Left ventricle myocardium superior (tissue), 1 donor: ENCODE measurements around the gene ABCB1. TPM values are rescaled to one million over a fixed set of nuclear protein-coding genes. Genes with fewer than 3 reads are reported as not detected.
"Not testable (repeated sequence)": the region's sequence is repeated elsewhere in the genome, so short reads cannot be mapped to it uniquely, and the experiment has no call there.

Experiments used
- ATAC-seq: fragments of 200-7000 bp; cut with Tn5 transposase; one replicate; pipeline ENCODE4 v1.9.1; 2020; ENCODE audit warnings: mild to moderate bottlenecking, moderate library complexity
- DNase-seq: peaks from one replicate; pipeline ENCODE4 v3.0.0-alpha.2; 2020
- intact Hi-C: fragments of 100-400 bp; cut with micrococcal nuclease; formaldehyde crosslinking; loops from one replicate; pipeline ENCODE4 v1.11.0; 2022
- total RNA-seq: library from RNA; stranded (reverse); fragmentation: NEBNext Ultra II Directional; extraction: Animal tissue kit (Norgen Biotek cat#: 25700); gene quantifications from one replicate; pipeline ENCODE4 v1.2.1, GENCODE V29; 2021
- donor health status: DM: no; HTN: yes; CAD: no; lungs with severe emphysema.

Gene ABCB1
- total RNA-seq, 1 donor from 2014 or later: 4.8 TPM

DNA sequence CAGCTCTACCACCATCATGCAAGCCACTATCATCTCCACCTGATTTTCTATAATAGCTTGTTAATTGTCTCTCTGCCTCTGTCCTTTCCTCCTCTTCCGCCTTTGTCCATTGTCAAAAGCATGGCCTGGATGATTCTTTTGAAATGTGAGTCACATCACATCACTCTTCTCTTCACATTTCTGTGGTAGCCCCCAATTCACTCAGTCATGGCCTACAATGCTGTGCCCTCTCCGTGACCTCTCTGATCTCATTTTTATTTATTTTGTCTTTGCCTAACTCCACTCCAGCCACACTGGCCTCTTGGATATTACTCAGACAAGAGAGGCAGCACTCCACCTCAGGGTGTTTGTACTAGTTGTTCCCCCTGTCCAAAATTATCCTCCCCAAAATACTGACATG is 120.3 kb downstream of the ABCB1 start:
- DNase-seq: no peak
- ATAC-seq: no peak
- intact Hi-C loops: no loop called here

DNA sequence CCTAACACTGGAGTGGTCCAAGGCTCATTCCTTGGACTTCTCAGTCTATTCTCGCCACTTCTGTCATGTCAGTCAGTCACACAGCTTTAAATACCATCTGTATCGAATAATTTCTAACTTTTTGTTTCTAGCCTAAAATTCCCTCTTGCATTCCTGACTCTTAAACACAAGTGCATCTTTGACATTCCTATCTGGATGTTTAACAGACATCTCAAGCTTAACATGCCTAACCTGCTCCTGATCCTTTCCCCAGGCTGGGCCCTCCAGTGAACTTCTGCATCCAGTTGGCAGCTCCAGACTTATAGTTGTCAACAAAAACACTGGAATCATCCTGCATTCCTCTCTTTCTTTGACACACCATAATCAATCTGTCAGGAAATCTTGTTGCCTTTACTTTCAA is 120.7 kb downstream of the ABCB1 start:
- intact Hi-C loops: no loop called here
- DNase-seq (no peak), ATAC-seq (no peak)

- DNase-seq (no peak), ATAC-seq (no peak)
- intact Hi-C loops: no loop called here
Measured at GRCh38 chr7:87476179-87476557, 124.5 kb downstream of the ABCB1 start.

GRCh38 chr7:87475359-87476178 is 125.1 kb downstream of the ABCB1 start, which contains the start of gene ABCB4:
Gene ABCB4, minus strand, starts transcription at chr7:87475680. Its CDS starts 215 bp downstream, at chr7:87475465.
- ATAC-seq (peak; percentile 72), DNase-seq (peak; percentile 43)
- intact Hi-C loops: no loop called here

DNA sequence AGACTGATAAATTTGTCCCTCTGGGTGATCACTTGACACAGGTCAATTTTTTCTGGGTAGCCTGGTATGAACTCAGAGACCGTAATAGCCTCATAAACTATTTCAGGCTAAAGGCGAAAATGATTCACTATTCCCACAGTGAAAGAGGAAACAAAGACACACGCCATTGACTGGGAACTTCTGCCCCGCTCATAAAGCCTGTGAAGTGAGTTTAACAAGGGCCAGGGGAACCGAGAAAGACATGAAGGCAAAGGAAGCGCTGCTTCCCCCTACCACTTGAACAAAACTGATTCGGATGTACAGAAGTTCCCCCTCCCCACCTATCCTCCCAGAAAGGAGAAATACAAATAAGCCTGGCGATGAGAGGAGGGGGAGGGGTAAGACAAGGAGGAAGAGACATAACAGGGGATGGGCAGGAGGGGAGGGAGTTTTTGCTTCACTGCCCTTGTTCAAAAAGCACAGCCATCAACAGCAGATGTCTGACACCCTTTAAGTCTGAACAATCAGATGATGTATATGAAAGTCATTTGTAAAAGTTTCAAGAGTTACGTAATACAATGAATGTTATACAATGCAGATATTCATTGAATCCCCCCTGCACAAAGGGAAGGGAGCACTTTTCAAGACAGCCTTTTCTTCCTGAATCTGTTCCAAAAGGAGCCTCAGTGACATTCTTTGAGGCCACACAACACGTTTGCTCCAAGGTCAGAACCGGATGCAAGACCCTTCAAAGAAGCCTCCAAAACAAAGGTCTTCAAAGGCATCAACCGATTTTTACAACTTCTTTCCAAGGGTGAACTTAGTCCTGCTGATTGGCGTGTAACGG is 125.9 kb downstream of the ABCB1 start:
- intact Hi-C loops: no loop called here
- ATAC-seq (peak; percentile 83), DNase-seq (no peak)

GRCh38 chr7:87473986-87474385 is 126.7 kb downstream of the ABCB1 start:
- ATAC-seq (peak; percentile 81), DNase-seq (no peak)
- intact Hi-C loops: no loop called here

GRCh38 chr7:87473192-87473591 is 127.5 kb downstream of the ABCB1 start:
- ATAC-seq (peak; percentile 13), DNase-seq (no peak)
- intact Hi-C loops: no loop called here

GRCh38 chr7:87471473-87471872 is 129.2 kb downstream of the ABCB1 start:
- no peak for DNase-seq
- intact Hi-C loops: no loop called here
- ATAC-seq: no peak

- DNase-seq, ATAC-seq, intact Hi-C loops: not testable (repeated sequence)
Measured at GRCh38 chr7:87469204-87469603, 131.5 kb downstream of the ABCB1 start.

GRCh38 chr7:87465534-87465880 is 135.2 kb downstream of the ABCB1 start:
- ATAC-seq, intact Hi-C loops, DNase-seq: not testable (repeated sequence)

GRCh38 chr7:87464830-87465533 is 135.7 kb downstream of the ABCB1 start:
- DNase-seq, intact Hi-C loops, ATAC-seq: not testable (repeated sequence)

DNA sequence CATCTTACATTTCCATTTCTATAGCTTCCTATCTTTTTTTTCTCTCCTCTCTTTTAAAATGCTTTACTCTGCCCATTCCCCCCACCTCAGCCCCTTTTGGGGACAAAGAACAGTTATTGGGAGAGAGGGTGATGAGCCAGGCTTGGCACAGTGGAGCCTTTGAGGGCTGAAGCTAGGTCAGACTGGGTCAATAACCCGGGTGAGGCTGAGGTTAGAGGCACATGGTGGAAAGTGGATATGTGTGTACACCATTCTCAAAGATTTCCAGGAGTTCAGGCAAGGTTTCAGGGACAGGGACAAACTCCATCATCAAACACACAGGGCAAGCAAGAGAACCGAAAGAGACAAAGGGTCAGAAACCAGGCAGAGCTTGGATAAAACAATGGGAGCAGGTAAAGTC is 136.7 kb downstream of the ABCB1 start:
- ATAC-seq: no peak
- intact Hi-C loops: no loop called here
- DNase-seq: no peak

DNA sequence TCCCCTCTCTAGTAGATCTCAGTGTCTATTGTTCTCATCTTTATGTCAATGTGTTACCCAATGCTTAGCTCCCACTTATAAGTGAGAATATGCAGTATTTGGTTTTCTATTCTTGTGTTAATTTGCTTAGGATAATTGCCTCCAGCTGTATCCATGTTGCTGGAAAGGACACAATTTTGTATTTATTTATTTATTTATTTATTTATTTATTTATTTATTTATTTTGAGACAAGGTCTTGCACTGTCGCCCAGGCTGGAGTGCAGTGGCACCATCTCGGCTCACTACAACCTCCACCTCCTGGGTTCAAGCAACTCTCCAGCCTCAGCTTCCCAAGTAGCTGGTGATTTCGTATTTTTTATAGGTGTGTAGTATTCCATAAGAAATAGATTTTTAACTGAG is 140.2 kb downstream of the ABCB1 start:
- ATAC-seq, intact Hi-C loops, DNase-seq: not testable (repeated sequence)

GRCh38 chr7:87459941-87460340 is 140.7 kb downstream of the ABCB1 start:
- intact Hi-C loops: no loop called here

DNA sequence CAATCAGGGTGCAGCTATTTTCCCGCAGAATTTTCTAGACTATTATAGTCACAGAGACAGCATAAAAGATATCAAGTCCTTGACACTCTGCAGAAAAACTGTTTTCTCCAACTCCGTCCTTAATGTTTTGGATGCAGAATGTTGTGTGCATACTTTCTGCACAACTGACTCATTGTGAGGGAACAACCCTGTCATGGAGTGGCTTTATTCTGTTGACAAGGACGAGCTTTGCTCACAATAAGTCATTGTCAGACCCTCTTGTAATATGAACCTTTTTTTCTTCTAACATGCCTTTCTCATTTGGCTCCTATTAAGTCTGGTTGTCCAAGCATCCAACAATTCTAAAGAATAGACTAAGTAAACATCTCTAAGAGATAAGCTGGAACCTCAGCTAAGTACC is 142.5 kb downstream of the ABCB1 start:
- intact Hi-C loops: no loop called here
- ATAC-seq (no peak), DNase-seq (no peak)

More at GRCh38 chr7:87459941-87460340, 140.7 kb downstream of the ABCB1 start:
- DNase-seq (no peak), ATAC-seq (no peak)

- intact Hi-C loops: no loop called here
- DNase-seq (no peak), ATAC-seq (peak; percentile 77)
Measured at GRCh38 chr7:87456247-87456646, 144.4 kb downstream of the ABCB1 start.
